GM20000 (cell line): ENCODE measurements around the gene PIAS2.

Experiments
- DNase-seq: peaks from one replicate; pipeline ENCODE4 v3.0.0; 2012; ENCODE audit warnings: low spot score
- CTCF ChIP-seq: IDR thresholded peaks from 2 replicates; pipeline ENCODE4 v1.5.1; 2012; ENCODE audit warnings: mild to moderate bottlenecking, control low read depth; ENCODE audit errors: extremely low read depth, missing control alignments

Gene PIAS2

DNA sequence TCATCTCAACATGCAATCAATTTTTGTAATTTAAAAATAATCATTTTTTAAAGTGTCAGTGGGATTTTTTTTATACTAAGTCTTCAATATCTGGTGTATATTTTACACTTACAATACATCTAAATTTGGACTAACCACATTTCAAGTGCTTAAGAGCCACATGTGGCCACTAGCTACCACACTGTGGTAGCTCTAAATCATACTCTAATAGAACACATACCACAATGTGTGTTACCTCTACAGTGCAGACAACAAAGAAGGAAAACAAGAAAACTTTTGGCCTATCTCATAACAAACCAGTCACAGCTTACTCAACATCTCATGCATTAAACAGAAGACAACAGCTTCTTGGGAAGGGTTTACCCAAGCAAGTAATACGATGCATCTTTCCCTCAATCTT, 24.5 kb downstream of the PIAS2 start:
- TF ChIP-seq CTCF, result no peak
- peak; percentile 18 for DNase-seq

- no peak for TF ChIP-seq CTCF
- DNase-seq, result peak; percentile 63
Measured at GRCh38 chr18:46891742-46892214, 25.5 kb downstream of the PIAS2 start.

DNA sequence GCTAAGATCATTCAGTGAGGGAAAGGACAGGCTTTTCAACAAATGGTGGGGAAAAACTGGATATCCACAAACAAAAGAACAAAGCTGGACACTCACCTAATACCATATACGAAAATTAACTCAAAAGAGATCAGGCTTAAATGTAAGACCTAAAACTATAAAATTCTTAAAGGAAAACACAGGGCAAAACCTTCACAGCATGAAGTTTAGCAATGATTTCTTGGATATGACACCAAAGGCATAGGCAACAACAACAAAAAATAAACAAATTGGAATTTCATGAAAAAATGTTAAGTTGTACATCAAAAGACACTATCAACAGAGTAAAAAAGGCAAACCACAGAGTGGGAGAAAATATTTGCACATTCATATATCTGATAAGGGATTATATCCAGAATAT, 28.3 kb downstream of the PIAS2 start:
- TF ChIP-seq CTCF, result no peak
- no peak for DNase-seq

DNA sequence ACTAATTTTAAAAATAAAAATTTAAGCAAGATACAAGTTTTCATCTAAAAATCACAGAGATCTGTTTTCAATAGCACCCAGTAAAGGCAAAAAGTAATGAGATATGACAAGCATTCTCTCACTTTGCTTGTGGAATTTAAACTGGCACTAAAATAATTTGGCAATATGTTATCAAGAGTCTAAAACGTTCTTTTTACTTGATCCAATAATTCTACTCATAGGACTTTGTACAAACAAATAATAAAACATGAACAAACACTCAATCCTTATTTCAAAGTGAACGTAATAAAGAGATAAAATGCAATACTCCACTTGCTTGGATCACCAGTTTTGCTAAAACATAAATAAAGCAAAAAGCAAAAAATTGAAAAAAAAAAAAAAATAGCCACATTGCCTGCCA, 30.4 kb downstream of the PIAS2 start:
- no peak for DNase-seq
- no peak for TF ChIP-seq CTCF

GRCh38 chr18:46883180-46883579, 34.1 kb downstream of the PIAS2 start:
- TF ChIP-seq CTCF, result no peak
- no peak for DNase-seq

DNA sequence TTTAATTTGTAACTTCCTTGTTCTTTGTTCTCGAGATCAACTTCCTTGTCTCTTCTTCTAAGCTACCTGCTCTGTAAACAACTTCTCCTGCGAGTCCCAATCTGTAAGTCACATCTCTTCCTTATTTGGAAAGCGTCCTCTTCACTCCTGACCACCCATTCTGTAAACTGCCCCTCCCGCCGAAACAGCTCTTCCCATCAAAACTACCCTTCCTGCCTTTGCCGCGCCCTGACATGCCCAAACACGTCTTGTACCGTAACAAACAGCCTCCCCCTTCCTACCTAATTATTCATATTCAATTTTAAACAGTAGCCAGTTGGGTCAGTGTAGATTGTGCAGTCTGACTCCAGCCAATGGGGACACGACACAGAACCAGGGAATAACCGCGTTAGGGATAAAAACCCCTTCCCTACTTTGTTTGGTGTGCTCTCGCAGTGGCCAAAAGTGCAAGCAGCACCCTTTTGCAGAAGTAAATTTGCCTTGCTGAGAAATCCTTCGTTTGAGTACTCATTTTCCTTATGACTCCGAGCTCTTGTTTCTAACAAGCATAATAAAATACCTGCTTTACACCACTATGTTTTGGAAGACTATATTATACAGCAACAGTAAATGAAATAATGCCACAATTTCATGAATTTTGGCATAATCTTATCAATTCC, 39.8 kb downstream of the PIAS2 start:
- TF ChIP-seq CTCF, result no peak
- DNase-seq, result no peak

- no peak for DNase-seq
- no peak for TF ChIP-seq CTCF
Measured at GRCh38 chr18:46868169-46868921, 49.0 kb downstream of the PIAS2 start.
